ENCODE measurements around the gene PITRM1.

PITRM1 gene

DNA sequence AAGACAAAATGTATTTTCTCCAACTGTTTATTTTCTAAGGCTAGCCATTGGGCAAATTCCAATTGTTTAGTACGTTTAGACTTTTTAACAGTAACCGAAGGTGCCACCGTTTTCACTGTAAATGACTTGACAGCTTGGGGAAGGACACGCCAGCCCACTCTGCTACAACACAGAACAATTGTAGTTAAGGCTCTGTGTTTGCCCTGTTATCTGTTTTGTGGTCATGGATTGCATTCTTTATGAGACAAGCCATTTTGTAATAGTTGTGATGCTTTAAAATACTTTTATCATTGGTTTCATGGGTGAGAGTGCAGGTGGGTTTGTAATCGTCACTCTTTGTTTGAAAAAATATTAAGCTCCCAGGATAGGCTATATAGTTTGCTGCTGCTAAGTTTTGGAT is 6.6 kb upstream of the PITRM1 start:
- no peak overlapping the region for H3K18ac ChIP-seq (ENCODE audit: low read depth in 1 of 2, low read length in 2 of 2)
- no peaks in the 10 kb centered on the region for H3K9me3 ChIP-seq (ENCODE audit: control insufficient read depth, low read length)
- no peak overlapping the region for H3K4ac ChIP-seq (ENCODE audit: low read depth in 1 of 2, low read length in 2 of 2)
- no peak overlapping the region for H2BK120ac ChIP-seq (ENCODE audit: low read depth, low read length)
- no peaks in the 10 kb centered on the region for H3K4me1 ChIP-seq (ENCODE audit: control insufficient read depth, insufficient read depth, low read depth, low read length)
- H3K36me3 ChIP-seq (ENCODE audit: control insufficient read depth in 1 of 2, insufficient read depth in 2 of 2, low read depth in 1 of 2, low read length in 2 of 2), result no peaks in the 10 kb centered on the region
- H2AFZ ChIP-seq (ENCODE audit: low read depth, low read length), result no peak overlapping the region
- no peak overlapping the region for H2BK15ac ChIP-seq (ENCODE audit: low read depth, poor library complexity, severe bottlenecking)
- H2BK5ac ChIP-seq (ENCODE audit: low read depth, low read length, poor library complexity, severe bottlenecking), result no peak overlapping the region
- 95% methylated on average over 5 of the region's 5 CpGs for WGBS
- no peak overlapping the region for H3K23ac ChIP-seq (ENCODE audit: low read length in 2 of 2)
- no peaks in the 10 kb centered on the region for H3K79me1 ChIP-seq (replicated peaks; ENCODE audit: low read length, poor library complexity, severe bottlenecking)
- peaks cover 0 to 17% of the 10 kb centered on the region in 2 experiments for H3K27me3 ChIP-seq (ENCODE audit: control insufficient read depth in 1 of 2, insufficient read depth in 1 of 2, low read length in 2 of 2)
- H4K8ac ChIP-seq (ENCODE audit: low read length), result no peak overlapping the region
- peak; percentile 17 for DNase-seq
- H3K4me2 ChIP-seq (ENCODE audit: low read length, poor library complexity, severe bottlenecking), result no peak overlapping the region
- no peak overlapping the region for H3K9ac ChIP-seq (ENCODE audit: low read length)
- H4K91ac ChIP-seq (ENCODE audit: low read length), result no peak overlapping the region
- H3K14ac ChIP-seq (ENCODE audit: low read length in 2 of 2), result no peak overlapping the region
- no peak overlapping the region for H3K27ac ChIP-seq (ENCODE audit: low read length, poor library complexity, severe bottlenecking)
- no peak overlapping the region for H3K4me3 ChIP-seq (ENCODE audit: insufficient read depth in 1 of 2, low read depth in 1 of 2, low read length in 2 of 2)
- no peak overlapping the region for H2BK12ac ChIP-seq (ENCODE audit: low read length in 2 of 2)
- no peak overlapping the region for H2AK5ac ChIP-seq (ENCODE audit: low read length, severe bottlenecking)

DNA sequence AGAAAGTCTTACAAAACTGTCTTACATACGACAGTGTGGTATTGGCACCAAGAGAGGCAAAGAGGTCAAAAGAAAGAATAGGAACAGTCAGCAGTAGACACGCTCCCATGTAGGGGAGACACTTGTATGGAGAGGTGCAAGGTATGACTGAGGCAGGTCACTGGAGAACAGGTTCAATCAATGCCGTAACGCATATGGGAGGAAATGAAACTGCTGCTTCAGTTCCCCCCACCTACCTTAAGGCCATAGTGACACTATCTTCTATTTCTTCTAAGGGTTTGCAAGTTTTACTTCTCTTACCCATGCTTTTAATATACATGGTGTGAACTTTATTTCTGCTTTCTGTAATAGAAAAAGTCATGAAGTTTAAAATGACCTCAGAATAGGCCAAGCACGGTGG is 5.5 kb upstream of the PITRM1 start:
- Histone ChIP-seq H2AK5ac (ENCODE audit: low read length, severe bottlenecking) (no peak overlapping the region), H3K4ac (ENCODE audit: low read depth in 1 of 2, low read length in 2 of 2) (no peak overlapping the region), H3K18ac (ENCODE audit: low read depth in 1 of 2, low read length in 2 of 2) (no peak overlapping the region), H3K79me1 (replicated peaks; ENCODE audit: low read length, poor library complexity, severe bottlenecking) (no peaks in the 10 kb centered on the region), H3K27ac (ENCODE audit: low read length, poor library complexity, severe bottlenecking) (no peak overlapping the region), H3K36me3 (ENCODE audit: control insufficient read depth in 1 of 2, insufficient read depth in 2 of 2, low read depth in 1 of 2, low read length in 2 of 2) (no peaks in the 10 kb centered on the region), H3K4me1 (ENCODE audit: control insufficient read depth, insufficient read depth, low read depth, low read length) (peaks cover 6% of the 10 kb centered on the region), H3K9me3 (ENCODE audit: control insufficient read depth, low read length) (no peaks in the 10 kb centered on the region), H3K14ac (ENCODE audit: low read length in 2 of 2) (no peak overlapping the region), H3K27me3 (ENCODE audit: control insufficient read depth in 1 of 2, insufficient read depth in 1 of 2, low read length in 2 of 2) (peaks cover 0 to 8% of the 10 kb centered on the region in 2 experiments), H3K9ac (ENCODE audit: low read length) (no peak overlapping the region), H2AFZ (ENCODE audit: low read depth, low read length) (no peak overlapping the region), H3K23ac (ENCODE audit: low read length in 2 of 2) (no peak overlapping the region), H2BK5ac (ENCODE audit: low read depth, low read length, poor library complexity, severe bottlenecking) (no peak overlapping the region), H2BK120ac (ENCODE audit: low read depth, low read length) (no peak overlapping the region), H3K4me3 (ENCODE audit: insufficient read depth in 1 of 2, low read depth in 1 of 2, low read length in 2 of 2) (no peak overlapping the region), H4K91ac (ENCODE audit: low read length) (no peak overlapping the region), H2BK15ac (ENCODE audit: low read depth, poor library complexity, severe bottlenecking) (no peak overlapping the region), H3K4me2 (ENCODE audit: low read length, poor library complexity, severe bottlenecking) (no peak overlapping the region), H4K8ac (ENCODE audit: low read length) (no peak overlapping the region), H2BK12ac (ENCODE audit: low read length in 2 of 2) (no peak overlapping the region)
- 98% methylated on average over 5 of the region's 5 CpGs for WGBS
- DNase-seq, result no peak

GRCh38 chr10:3173171-3173878 is 743 bp upstream of the PITRM1 start:
- 51% methylated on average over 26 of the region's 26 CpGs for WGBS
- H2AK5ac ChIP-seq (ENCODE audit: low read length, severe bottlenecking), result no peak overlapping the region
- DNase-seq, result no peak

DNA sequence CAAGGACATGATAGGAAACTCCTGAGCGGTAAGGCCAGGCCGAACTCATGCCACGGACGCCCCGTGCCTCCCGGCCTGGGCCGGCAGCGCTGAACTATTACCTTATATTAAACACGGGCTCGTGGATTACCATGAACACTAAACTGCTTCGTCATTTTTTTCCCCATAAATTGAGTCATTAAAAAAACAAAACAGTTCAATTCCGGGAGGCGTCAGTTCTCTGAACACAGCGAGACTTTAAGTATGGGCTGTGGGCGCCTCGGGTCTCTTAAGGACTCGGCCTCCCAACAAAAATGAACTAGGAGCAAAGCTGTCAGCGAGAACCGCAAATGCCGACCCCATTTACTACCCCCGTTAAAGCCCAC is 519 bp downstream of the PITRM1 start:
- Histone ChIP-seq H2BK12ac (ENCODE audit: low read length in 2 of 2) (no peak overlapping the region), H3K79me1 (replicated peaks; ENCODE audit: low read length, poor library complexity, severe bottlenecking) (peaks cover 16% of the 10 kb centered on the region), H2AFZ (ENCODE audit: low read depth, low read length) (no peak overlapping the region), H4K91ac (ENCODE audit: low read length) (no peak overlapping the region), H4K8ac (ENCODE audit: low read length) (no peak overlapping the region), H3K4me1 (ENCODE audit: control insufficient read depth, insufficient read depth, low read depth, low read length) (peaks cover 17% of the 10 kb centered on the region), H3K4me3 (ENCODE audit: insufficient read depth in 1 of 2, low read depth in 1 of 2, low read length in 2 of 2) (peak overlapping the region; percentile 90 to 91), H3K27me3 (ENCODE audit: control insufficient read depth in 1 of 2, insufficient read depth in 1 of 2, low read length in 2 of 2) (no peaks in the 10 kb centered on the region), H3K9me3 (ENCODE audit: control insufficient read depth, low read length) (no peaks in the 10 kb centered on the region), H2BK120ac (ENCODE audit: low read depth, low read length) (no peak overlapping the region), H3K23ac (ENCODE audit: low read length in 2 of 2) (no peak overlapping the region), H2BK15ac (ENCODE audit: low read depth, poor library complexity, severe bottlenecking) (peak overlapping the region; percentile 20), H3K9ac (ENCODE audit: low read length) (peak overlapping the region; percentile 98), H3K4ac (ENCODE audit: low read depth in 1 of 2, low read length in 2 of 2) (no peak overlapping the region), H3K4me2 (ENCODE audit: low read length, poor library complexity, severe bottlenecking) (peak overlapping the region; percentile 79), H2AK5ac (ENCODE audit: low read length, severe bottlenecking) (no peak overlapping the region), H2BK5ac (ENCODE audit: low read depth, low read length, poor library complexity, severe bottlenecking) (peak overlapping the region; percentile 67), H3K18ac (ENCODE audit: low read depth in 1 of 2, low read length in 2 of 2) (peak overlapping the region in 1 of 2 experiments; percentile 73), H3K14ac (ENCODE audit: low read length in 2 of 2) (no peak overlapping the region), H3K27ac (ENCODE audit: low read length, poor library complexity, severe bottlenecking) (peak overlapping the region; percentile 75), H3K36me3 (ENCODE audit: control insufficient read depth in 1 of 2, insufficient read depth in 2 of 2, low read depth in 1 of 2, low read length in 2 of 2) (peaks cover 24 to 34% of the 10 kb centered on the region in 2 experiments)
- DNase-seq, result peak; percentile 72
- 3% methylated on average over 21 of the region's 21 CpGs for WGBS

More at GRCh38 chr10:3173171-3173878, 743 bp upstream of the PITRM1 start:
- no peak overlapping the region for H3K4ac ChIP-seq (ENCODE audit: low read depth in 1 of 2, low read length in 2 of 2)
- no peaks in the 10 kb centered on the region for H3K27me3 ChIP-seq (ENCODE audit: control insufficient read depth in 1 of 2, insufficient read depth in 1 of 2, low read length in 2 of 2)
- peak overlapping the region; percentile 41 to 77 for H3K18ac ChIP-seq (ENCODE audit: low read depth in 1 of 2, low read length in 2 of 2)
- H3K4me3 ChIP-seq (ENCODE audit: insufficient read depth in 1 of 2, low read depth in 1 of 2, low read length in 2 of 2), result peak overlapping the region; percentile 58 to 69
- H4K91ac ChIP-seq (ENCODE audit: low read length), result peak overlapping the region; percentile 28
- peaks cover 9% of the 10 kb centered on the region for H3K79me1 ChIP-seq (replicated peaks; ENCODE audit: low read length, poor library complexity, severe bottlenecking)
- H2AFZ ChIP-seq (ENCODE audit: low read depth, low read length), result peak overlapping the region; percentile 47
- peak overlapping the region; percentile 80 for H3K4me2 ChIP-seq (ENCODE audit: low read length, poor library complexity, severe bottlenecking)
- H2BK120ac ChIP-seq (ENCODE audit: low read depth, low read length), result peak overlapping the region; percentile 64
- H4K8ac ChIP-seq (ENCODE audit: low read length), result peak overlapping the region; percentile 76
- no peak overlapping the region for H3K23ac ChIP-seq (ENCODE audit: low read length in 2 of 2)
- no peak overlapping the region for H2BK12ac ChIP-seq (ENCODE audit: low read length in 2 of 2)
- H2BK5ac ChIP-seq (ENCODE audit: low read depth, low read length, poor library complexity, severe bottlenecking), result no peak overlapping the region
- H3K9ac ChIP-seq (ENCODE audit: low read length), result no peak overlapping the region
- H3K4me1 ChIP-seq (ENCODE audit: control insufficient read depth, insufficient read depth, low read depth, low read length), result peaks cover 17% of the 10 kb centered on the region
- peaks cover 15 to 22% of the 10 kb centered on the region in 2 experiments for H3K36me3 ChIP-seq (ENCODE audit: control insufficient read depth in 1 of 2, insufficient read depth in 2 of 2, low read depth in 1 of 2, low read length in 2 of 2)
- H3K27ac ChIP-seq (ENCODE audit: low read length, poor library complexity, severe bottlenecking), result peak overlapping the region; percentile 6
- peak overlapping the region; percentile 26 for H2BK15ac ChIP-seq (ENCODE audit: low read depth, poor library complexity, severe bottlenecking)
- no peaks in the 10 kb centered on the region for H3K9me3 ChIP-seq (ENCODE audit: control insufficient read depth, low read length)
- no peak overlapping the region for H3K14ac ChIP-seq (ENCODE audit: low read length in 2 of 2)
